A549 (cell line): ENCODE results near the gene PXDN.

Source experiments
- CTCF ChIP-seq: fragments of >200 bp; sonication (Bioruptor Twin); formaldehyde crosslinking; IDR thresholded peaks from 3 replicates; pipeline ENCODE4 v1.5.1; 2016
- HOXA7 ChIP-seq: fragments of 250-450 bp; sonication (Bioruptor Pico); IDR thresholded peaks from 2 replicates; pipeline ENCODE4 v1.5.0; 2020; ENCODE audit warnings: mild to moderate bottlenecking, moderate library complexity
- MAZ ChIP-seq: fragments of 150-350 bp; IDR thresholded peaks from 2 replicates; pipeline ENCODE4 v1.6.1; 2014; ENCODE audit warnings: antibody characterized with exemption, low read depth, low read length, borderline replicate concordance
- PHF8 ChIP-seq: fragments of 200-600 bp; sonication (generic); IDR thresholded peaks from 2 replicates; pipeline ENCODE4 v1.6.1; 2016; ENCODE audit warnings: low read depth, mild to moderate bottlenecking, antibody characterized with exemption, moderate library complexity, borderline replicate concordance
- TF ChIP-seq, protein P1 (sequence below): IDR thresholded peaks from 2 replicates; pipeline ENCODE4 v1.6.1; 2012

- TF ChIP-seq CTCF: no peak
- TF ChIP-seq MAZ: no peak
- TF ChIP-seq, protein P1, sequence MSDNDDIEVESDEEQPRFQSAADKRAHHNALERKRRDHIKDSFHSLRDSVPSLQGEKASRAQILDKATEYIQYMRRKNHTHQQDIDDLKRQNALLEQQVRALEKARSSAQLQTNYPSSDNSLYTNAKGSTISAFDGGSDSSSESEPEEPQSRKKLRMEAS: no peak
- no peak for TF ChIP-seq HOXA7 (CRISPR knock-in tag)
- no peak for TF ChIP-seq PHF8
These were observed 146.1 kb downstream of the PXDN start for GRCh38 chr2:1598041-1598710.
